GM19468 (cell line): ENCODE measurements around the gene KRT38.
"Not testable (repeated sequence)": the region's sequence is repeated elsewhere in the genome, so short reads cannot be mapped to it uniquely, and the experiment has no call there.

Experiments
- ATAC-seq: cut with Tn5 transposase; IDR thresholded peaks from one replicate; pipeline ENCODE4 v1.9.1; 2021; ENCODE audit warnings: mild to moderate bottlenecking, moderate library complexity, moderate number of reproducible peaks; ENCODE audit not compliant: unreplicated experiment; ENCODE audit errors: extremely low read depth

KRT38 gene

DNA sequence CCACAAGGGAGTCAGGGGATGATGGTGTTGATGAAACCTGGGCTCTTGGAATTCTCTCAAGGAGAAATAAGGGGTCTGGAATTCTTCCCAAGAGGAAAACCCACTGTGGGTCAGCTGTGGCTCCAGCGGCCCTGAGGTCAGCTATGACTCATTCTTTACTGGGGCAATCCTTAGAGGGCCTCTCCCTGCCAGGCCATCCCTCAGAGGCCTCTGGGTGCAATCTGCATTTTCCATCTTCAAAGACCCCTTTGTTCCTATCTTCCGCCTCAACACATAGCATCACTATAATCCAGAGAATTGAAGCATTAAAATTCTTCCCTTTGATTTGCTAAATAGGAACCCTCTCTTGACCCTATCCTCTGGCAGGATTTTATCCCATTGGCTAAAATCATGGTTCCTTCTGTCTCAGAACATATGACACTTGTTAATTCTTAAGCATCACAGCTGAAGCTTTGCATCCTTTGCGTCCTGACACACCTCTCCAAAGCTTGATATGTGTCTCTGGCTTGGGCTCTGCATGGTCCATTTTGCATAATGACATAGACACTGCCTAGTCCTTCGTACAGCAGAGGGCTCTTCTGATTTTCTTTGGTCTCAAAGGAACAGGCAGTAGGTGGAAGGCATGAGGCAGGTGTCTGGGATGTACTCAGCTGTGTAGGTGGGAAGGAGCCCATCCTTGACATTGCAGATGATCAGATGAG lies 12.0 kb downstream of the KRT38 start:
- no peak for ATAC-seq

DNA sequence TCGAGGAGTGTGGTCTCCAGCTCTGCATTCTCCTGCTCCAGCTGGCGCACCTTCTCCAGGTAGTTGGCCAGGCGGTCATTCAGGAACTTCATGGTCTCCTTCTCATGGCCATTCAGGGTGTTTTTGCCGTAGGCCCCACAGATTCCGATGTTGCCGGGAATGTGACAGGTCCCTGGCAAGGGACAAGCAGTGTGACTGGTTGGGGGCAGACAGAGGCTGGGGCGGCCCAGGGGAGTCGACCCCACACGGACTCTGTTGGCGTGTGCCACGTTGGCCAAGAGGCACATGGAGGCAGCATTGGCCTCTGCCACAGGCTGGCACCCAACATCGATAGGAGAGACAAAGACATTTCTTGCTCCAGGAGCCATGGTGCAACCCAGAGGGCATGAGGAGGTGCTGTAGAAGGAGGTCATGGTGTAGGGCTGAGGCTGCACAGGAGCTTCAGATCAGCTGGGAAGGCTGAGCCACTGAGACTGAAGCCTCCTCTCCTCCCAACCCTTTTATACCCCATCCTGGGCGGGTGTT lies 16.6 kb downstream of the KRT38 start, which contains the start of gene KRT37:
TSS of gene KRT37 (minus strand) at position 475 of the 525 bp plus-strand sequence. CDS start at position 413, 62 bp downstream.
- no peak for ATAC-seq

DNA sequence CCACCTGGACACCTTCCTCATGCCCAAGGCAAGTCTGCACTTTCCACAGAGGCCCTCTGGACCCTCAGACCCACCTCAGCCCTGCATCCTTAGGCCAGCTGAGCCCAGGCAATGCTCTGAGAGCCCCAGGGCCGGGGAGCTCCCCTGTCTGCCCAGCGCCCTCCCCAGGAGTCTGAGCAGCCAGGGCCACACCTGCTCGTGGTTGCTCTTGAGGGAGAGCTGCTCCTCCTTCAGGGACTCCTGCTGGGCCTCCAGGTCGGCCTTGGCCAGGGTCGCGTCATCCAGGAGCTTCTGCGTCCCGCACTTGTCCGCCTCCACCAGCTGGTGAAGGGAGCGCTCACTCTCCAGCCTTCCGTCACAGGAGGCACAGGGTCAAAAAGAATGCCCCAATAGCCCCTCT lies 18.2 kb downstream of the KRT38 start:
- ATAC-seq, result not testable (repeated sequence)

DNA sequence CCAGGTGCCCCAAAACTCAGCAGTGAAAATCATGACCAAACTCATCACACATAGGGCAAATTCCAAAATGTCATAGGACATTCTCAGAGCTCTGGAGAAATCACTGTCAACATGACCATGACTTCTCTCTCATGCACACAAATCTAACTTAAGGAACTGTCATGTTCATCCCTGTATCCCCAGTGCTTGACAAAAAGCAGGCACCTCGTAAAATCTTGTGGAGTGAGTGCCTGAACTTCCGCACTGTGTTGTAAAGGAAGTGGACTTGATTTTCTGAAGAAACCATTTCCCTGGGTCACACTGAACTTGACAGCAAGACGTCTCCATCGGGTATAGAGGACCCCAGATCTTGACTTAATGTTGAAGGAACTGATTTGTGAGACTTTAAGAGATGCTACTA lies 19.2 kb downstream of the KRT38 start:
- ATAC-seq, result no peak

DNA sequence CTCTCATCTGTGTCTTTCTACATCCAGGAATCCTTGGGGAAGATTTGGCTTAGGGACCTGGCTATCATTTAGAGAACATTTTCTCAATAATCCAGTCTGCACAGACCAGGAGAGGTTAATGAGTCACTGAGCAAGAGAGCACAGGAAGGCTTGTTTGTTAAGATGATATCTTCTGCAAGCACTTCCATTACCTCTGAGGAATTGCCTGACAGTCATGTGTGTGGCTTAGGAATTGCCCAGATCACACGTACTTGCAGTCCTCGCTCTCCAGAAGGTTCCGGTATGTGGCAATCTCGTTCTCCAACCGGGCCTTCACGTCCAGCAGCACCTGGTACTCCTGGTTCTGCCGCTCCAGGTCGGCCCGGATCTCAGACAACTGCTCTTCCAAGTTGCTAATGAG lies 19.7 kb downstream of the KRT38 start:
- ATAC-seq, result no peak

DNA sequence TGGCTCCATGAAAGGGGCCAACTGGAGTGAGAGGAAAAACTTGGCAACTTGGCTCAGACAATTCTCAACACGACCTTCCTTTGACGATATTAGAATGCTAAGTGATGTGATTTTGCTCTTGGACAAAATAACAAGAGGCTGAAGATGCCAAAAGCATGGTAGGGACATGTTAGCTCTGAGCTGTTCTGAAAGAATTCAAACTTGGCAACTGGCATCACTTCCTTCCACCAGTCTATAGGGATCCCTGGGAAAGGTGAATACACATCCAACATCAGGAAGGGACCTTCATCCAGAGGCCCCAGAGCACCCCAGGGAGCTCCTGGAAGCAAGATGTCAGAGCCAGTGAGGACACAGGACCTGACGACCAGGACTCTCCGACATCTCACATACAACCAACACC lies 20.6 kb downstream of the KRT38 start:
- no peak for ATAC-seq

DNA sequence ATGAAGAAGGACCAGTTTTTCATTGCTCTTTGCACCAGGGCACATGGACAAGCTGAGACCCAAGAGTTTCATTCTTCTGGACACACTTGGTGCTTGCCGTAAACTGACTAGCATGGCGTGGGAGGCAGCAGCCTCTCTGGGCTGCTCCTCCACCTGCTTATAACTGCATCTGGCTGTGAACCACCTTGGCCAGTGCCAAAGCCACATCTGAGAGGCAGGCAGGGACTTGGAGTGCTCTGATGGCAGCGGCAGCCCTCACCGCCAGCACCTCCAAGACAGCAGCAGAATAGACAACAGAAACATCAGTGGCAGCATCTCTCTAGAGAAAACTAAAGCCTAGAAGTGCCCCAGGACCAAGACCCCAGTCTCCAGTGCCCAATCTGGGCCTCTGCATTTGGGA lies 21.1 kb downstream of the KRT38 start:
- ATAC-seq, result no peak

DNA sequence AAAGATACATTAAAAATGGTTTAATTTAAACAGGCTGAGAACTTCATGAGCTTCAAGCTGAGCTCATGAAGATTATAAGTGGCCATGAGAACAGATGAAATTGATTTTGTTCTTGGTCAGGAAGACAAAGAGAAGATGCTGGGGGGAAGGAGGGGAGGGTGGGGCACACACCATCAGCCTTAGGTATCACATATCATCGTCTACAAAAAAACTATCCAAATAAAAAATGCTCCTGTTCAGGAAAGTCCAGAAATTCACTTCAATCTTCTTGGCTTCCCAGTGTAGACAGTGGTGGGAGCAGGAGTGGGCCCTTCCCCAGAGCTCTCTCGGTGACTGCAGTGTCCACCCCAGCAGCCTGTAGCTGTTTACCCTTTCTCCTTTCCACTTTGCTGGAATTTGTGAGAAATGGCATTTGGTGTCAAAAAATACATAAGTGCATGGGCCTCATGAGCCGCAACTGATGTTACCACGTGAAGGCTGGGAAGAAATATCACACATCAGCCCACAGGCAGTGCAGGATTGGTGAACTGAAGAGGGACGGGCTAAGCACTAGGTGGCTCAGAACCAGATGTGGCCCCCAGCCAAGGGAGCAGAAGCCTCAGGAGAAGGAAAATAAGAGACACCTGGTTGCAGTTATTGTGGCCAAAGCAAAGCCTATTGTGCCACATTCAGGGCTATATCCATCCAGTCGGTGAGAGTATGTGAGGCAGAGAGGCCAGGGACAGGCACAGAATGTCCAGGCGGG lies 22.5 kb downstream of the KRT38 start:
- ATAC-seq, result no peak

DNA sequence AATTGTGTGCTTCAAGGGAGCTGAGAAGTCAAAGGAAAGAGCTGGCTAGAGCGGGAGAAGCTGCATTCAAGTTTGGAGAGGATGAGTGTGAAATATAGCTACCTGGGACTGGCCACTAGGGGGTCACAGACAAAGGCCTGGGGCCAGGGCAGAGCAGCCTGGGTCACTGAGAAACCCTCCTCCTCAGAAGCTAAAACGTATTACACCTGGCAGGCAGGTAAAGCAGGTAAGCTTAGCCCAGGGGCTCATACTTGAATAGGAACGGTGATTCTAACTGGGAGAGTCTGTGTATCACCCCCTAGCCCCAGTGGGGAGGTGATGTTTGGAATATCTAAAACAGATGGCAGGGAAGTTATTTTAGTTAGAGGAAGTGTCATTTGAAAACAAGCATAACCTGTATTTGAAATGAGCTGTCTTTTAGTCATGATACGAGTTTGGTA lies 23.2 kb downstream of the KRT38 start:
- ATAC-seq, result no peak

DNA sequence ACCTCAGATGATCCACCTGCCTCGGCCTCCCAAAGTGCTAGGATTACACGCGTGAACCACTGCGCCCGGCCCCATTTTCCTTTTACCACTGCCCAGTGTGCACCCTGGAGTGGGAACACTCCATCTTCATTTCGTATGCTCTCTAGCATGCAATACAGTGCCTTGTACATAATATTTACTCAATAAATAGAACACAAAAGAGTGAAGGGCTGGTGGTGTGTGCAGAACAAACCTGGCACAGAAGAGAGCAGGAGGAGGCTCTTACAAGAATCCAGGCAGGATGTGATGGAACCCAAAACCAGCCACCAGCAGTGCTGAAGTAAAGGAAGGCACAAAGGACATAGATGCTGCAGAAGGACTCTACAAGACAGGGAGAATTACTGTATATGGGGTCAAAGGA lies 23.7 kb downstream of the KRT38 start:
- no peak for ATAC-seq

DNA sequence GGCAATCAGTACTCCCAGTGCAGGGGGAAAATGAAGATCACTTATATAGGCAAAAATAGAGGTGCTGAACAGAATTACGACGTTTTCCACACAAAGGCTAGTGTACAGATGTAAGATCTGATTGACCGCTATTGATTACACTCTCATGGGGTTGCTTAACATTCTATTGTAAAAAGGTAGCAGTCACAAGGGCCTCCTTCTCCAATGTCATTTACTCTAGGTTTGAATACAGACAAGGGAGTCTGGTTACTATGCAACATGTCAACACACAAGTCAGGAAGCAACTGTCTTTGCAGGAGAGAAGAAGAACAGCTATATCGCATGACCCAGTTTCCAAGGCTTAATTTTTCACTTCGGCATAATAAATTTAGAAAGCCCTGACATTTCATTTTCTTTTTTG lies 24.3 kb downstream of the KRT38 start:
- no peak for ATAC-seq

DNA sequence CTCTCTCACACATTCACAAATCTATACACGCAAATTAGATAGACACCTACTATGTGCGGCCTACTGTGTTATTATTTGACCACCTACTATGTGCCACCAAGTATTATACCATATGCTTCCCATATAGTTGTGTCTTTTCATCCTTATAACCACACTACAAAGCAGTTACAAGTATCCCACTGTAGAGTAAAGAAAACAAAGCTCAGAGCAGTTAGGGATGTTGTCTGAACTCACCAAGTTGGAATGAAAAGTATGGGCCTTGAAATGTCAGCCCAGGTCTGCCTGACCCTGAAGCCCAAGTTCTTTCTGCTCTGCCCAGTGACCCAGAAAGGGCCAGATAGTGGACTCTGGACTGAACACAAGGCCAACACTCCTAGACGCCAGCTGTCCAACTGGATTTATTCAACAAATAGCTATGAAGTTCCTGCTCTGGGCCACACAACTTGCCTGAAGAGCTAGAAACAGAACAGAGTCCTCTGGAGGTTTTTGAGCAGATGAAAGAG lies 24.9 kb downstream of the KRT38 start:
- no peak for ATAC-seq

DNA sequence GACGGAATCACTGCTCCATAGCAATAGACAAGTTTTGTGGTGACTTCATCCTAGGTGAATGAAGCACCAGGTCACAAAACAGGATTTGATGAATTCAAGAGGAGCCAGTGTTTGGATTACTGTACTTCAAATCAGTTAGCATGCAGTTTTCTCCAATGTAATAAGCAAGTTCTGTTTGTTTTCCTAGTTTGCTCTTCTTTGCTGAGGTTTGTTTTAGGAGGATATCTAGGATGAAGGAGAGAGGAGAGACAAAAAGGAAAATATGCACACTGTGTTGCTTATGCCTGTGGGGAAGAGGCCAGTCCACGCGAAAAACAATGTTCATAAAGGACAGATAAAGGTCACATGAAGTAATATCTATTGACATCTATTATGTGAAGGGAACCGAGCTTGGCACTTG lies 25.4 kb downstream of the KRT38 start:
- ATAC-seq, result no peak

DNA sequence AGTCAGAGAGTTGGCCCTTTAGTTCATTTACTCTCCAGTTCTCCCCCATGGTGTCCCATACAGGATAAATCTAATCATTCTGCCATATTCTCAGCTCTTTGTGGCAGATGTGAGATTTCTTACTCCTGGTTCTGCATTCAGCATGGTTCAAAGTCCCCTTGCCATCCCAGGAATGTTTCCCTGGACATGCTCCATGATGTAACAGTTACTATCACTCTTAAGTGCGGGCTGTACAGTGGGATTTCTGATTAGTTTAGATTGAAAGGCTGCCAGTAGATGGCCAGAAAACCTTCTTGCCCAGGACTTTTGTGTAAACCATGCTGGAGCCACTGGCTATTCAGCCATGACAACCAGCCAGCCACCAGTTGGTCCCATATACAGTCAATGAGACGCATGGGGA lies 26.8 kb downstream of the KRT38 start:
- ATAC-seq, result no peak

DNA sequence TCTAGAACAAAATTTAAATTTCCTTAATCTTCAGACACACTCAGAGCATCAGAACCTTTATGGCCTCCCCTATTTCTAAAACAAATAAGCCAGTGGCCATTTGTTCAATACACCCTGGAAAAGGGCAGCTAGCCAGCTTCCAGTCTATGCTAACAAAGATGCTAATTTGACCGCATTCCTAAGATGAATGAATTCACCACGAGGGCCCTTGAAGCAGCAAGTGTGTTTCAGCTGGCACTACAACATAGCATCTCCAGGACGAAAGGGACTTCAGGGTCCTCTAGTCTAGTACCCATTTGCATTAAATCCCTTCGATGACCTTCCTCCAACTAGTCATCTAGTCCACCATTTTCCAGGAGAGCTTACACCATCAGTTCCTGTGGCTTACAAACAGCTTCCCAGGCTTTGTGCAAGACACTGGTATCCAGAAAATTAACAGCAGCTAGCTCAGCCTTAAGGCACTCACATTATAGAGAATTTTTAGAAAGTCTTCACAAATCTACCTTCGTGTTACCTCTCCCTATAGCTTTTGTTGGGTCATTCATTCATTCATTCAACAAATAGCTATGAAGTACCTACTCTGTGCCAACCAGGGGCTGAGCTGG lies 27.3 kb downstream of the KRT38 start:
- no peak for ATAC-seq

DNA sequence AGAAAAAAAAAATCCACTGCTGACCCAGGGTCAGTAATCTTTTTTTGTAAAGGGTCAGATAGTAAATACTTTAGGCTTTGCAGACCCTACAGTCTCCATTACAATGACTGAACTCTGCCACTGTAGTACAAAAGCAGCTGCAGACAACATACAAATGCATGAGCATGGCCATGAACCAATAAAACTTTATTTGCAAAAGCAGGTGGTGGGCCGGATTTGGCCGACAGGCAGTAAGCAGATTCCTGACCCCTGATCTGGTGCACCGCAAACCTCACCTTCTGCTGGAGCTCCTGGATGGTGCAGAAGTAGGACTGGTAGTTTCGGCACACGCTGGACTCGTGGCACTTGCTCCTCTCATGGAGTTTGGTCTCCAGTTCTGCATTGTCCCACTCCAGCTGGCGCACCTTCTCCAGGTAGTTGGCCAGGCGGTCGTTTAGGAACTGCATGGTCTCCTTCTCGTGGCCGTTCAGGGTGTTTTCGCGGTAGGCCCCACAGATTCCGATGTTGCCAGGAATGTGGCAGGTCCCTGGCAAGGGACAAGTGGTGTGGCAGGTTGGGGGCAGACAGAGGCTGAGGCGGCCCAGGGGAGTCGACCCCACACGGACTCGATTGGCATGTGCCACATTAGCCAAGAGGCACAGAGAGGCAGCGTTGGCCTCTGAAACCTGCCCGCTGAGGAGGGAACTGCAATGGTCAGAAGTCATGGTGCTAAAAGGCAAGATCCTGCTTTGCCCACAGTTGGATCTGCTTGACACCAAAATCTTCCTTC lies 29.5 kb downstream of the KRT38 start:
- no peak for ATAC-seq

DNA sequence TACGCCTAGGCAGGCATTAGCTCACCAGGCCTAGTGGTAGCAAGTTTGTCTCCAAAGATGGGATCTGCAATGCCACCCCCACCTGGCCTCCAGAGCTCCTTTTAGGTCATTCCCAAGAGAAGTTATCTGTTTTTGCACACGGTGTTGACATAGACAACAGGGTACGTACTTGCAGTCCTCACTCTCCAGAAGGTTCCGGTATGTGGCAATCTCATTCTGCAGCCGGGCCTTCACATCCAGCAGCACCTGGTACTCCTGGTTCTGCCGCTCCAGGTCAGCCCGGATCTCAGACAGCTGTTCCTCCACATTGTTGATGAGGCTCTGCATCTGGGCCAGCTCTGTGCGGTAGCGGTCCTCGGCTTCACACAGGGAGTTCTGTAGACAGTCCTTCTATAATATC lies 33.6 kb downstream of the KRT38 start:
- no peak for ATAC-seq

DNA sequence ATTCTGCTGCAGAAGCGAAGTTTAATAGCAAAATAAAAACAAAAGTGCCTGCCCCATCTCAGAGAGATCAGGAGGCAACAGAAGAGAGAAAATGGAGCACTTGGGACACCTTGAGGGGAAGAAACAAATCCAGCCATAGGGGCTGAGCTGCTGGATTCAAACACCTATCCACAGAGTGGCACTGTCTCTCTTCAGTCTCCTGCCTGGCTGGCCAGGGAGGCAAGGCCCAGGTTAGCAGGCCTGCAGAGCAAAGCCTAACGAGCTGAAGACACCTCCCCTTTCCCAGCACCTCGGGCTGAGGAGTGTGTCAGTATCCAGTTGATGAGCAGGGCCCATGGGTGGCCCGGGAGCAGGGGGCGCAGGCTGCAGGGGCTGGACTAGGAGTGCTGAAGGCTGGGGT lies 34.6 kb downstream of the KRT38 start:
- no peak for ATAC-seq

DNA sequence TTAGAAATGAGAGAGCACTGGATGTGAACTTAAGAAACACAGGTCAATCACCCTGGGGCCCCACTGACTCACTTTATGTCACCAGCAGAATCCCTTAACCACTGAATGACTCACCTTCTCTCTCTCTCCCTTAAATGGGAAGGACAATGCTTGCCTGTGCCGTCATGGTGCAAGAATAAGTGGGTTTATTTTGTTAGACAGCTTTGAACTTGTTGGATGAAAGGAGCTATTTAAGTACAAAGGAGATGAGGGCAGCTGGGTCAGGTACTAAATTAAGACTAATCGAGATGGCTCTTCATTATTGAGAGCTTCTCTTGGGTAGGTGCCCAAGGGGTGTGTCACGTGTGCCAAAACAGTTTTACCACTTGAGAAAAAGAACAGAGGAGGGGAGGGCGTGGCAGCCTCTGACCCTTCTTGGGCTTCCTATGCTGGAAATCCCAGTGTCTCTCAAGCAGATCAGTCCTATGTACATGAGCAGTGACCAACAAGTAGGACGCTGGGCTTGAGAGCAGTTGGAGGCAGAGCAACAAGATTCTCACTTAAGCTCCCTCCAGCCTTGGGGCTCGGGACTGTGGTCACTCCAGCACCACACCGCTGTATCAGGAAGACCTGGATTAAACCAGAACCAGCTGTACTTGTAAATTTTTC lies 36.6 kb downstream of the KRT38 start:
- no peak for ATAC-seq
